HepG2 (cell line): ENCODE data around the gene TEX19. TPM values are rescaled to one million over a fixed set of nuclear protein-coding genes. Genes with fewer than 3 reads are reported as not detected.
A peak's percentile ranks its signal among the peaks of the same experiment; 100 is the strongest.

Experiments
- ATAC-seq: fragments of 200-7000 bp; cut with Tn5 transposase; 3 replicates; pipeline ENCODE4 v1.9.1; 2020; ENCODE audit warnings: mild to moderate bottlenecking, moderate library complexity
- BruUV-seq: library from RNA; stranded (reverse); fragments of 400-500 nt; replicated peaks from 2 replicates; lab custom pipeline; 2021; lab: Mats Ljungman, UMichigan
- CTCF ChIA-PET: fragments of 300-600 bp; formaldehyde crosslinking; extraction: SDS; loops from one replicate; lab custom pipeline; 2021; ENCODE audit warnings: low total read pairs, inconsistent platforms, low intra/inter-chr PET ratio; lab: Yijun Ruan, JAX
- POLR2A ChIA-PET: fragments of 350-600 bp; sonication (Branson Sonifier 250); formaldehyde crosslinking; loops from one replicate; lab custom pipeline; 2020; ENCODE audit warnings: antibody characterized with exemption, inconsistent platforms; lab: Yijun Ruan, JAX
- DNase-seq: peaks from one replicate; pipeline ENCODE4 v3.0.0-alpha.2; 2015; ENCODE audit warnings: low spot score
- FAIRE-seq: peaks from 3 replicates; lab custom pipeline; 2011; peaks lifted over from hg19 to GRCh38; lab: Jason Lieb, UNC
- H2AFZ ChIP-seq: one replicate; pipeline ENCODE4 v1.6.1; 2011; ENCODE audit warnings: low read length, inconsistent platforms
- H3K27ac ChIP-seq: fragments of 300-600 bp; 3 replicates; pipeline ENCODE4 v1.8.0; 2011; ENCODE audit warnings: mixed run types, mild to moderate bottlenecking, mixed read lengths, low read length, inconsistent platforms; ENCODE audit not compliant: insufficient read depth; ENCODE audit errors: extremely low read length
- H3K27me3 ChIP-seq, 2 experiments: fragments of 200-600 bp in 1 of 2; 2 replicates in 1 of 2; 3 replicates in 1 of 2; pipeline versions ENCODE4 v1.6.0 to v1.8.0; 2011; ENCODE audit warnings: low read length in 2 of 2, mild to moderate bottlenecking in 2 of 2, moderate library complexity in 2 of 2, inconsistent platforms in 1 of 2; ENCODE audit not compliant: insufficient read depth in 2 of 2, control insufficient read depth in 1 of 2
- H3K36me3 ChIP-seq, 2 experiments: fragments of 200-600 bp in 1 of 2; replicated peaks in 1 of 2; 2 replicates in 1 of 2; 3 replicates in 1 of 2; pipeline versions ENCODE4 v1.5.1 to v1.8.0; 2011; ENCODE audit warnings: low read length in 2 of 2, inconsistent platforms in 1 of 2; ENCODE audit not compliant: insufficient read depth in 2 of 2, control insufficient read depth in 1 of 2
- H3K4me1 ChIP-seq: 2 replicates; pipeline ENCODE4 v1.5.1; 2012; ENCODE audit warnings: low read length, inconsistent platforms; ENCODE audit not compliant: insufficient read depth
- H3K4me2 ChIP-seq: 2 replicates; pipeline ENCODE4 v1.6.0; 2011; ENCODE audit warnings: low read depth, low read length, inconsistent platforms
- H3K4me3 ChIP-seq, 3 experiments: fragments of 200-600 bp in 1 of 3; sonication (generic), shearing (Covaris generic) in 1 of 3; replicated peaks in 1 of 3; 2 replicates each; pipeline ENCODE4 v1.5.1; 2011 to 2016; ENCODE audit warnings: low read length in 3 of 3, inconsistent platforms in 2 of 3, low read depth in 2 of 3, mild to moderate bottlenecking in 2 of 3, control low read depth in 1 of 3, mixed read lengths in 1 of 3; ENCODE audit not compliant: insufficient read depth in 1 of 3
- H3K79me2 ChIP-seq: one replicate; pipeline ENCODE4 v1.6.1; 2011; ENCODE audit warnings: low read length, inconsistent platforms; ENCODE audit not compliant: insufficient read depth
- H3K9ac ChIP-seq: 2 replicates; pipeline ENCODE4 v1.6.0; 2011; ENCODE audit warnings: mild to moderate bottlenecking, low read depth, low read length, inconsistent platforms; ENCODE audit not compliant: insufficient read depth
- H3K9me3 ChIP-seq: 2 replicates; pipeline ENCODE4 v1.5.1; 2012; ENCODE audit warnings: mild to moderate bottlenecking, low read length
- H4K20me1 ChIP-seq: 2 replicates; pipeline ENCODE4 v1.6.0; 2011; ENCODE audit warnings: inconsistent platforms, mild to moderate bottlenecking, low read length, moderate library complexity; ENCODE audit not compliant: insufficient read depth
- GABPB1 ChIP-seq: IDR thresholded peaks from 2 replicates; pipeline ENCODE4 v1.6.1; 2016; ENCODE audit warnings: mild to moderate bottlenecking, missing genetic modification reagents, moderate library complexity, missing compliant biosample characterization
- GFI1 ChIP-seq: sonication (generic); formaldehyde crosslinking; IDR thresholded peaks from 2 replicates; pipeline ENCODE4 v1.5.0; 2020; ENCODE audit warnings: missing genetic modification reagents, mild to moderate bottlenecking, borderline replicate concordance
- GTF3A ChIP-seq: sonication (generic); formaldehyde crosslinking; conservative IDR thresholded peaks from 2 replicates; pipeline ENCODE4 v1.4.0; 2020; ENCODE audit warnings: mild to moderate bottlenecking, missing genetic modification reagents
- NFIB ChIP-seq: sonication (generic); formaldehyde crosslinking; IDR thresholded peaks from 2 replicates; pipeline ENCODE4 v1.9.0; 2021; ENCODE audit warnings: missing genetic modification reagents, mild to moderate bottlenecking, borderline replicate concordance
- RFXAP ChIP-seq: sonication (generic); formaldehyde crosslinking; IDR thresholded peaks from 2 replicates; pipeline ENCODE4 v1.4.0; 2020; ENCODE audit warnings: missing genetic modification reagents, borderline replicate concordance
- RNF2 ChIP-seq: fragments of 450-650 bp; conservative IDR thresholded peaks from 2 replicates; pipeline ENCODE4 v1.6.1; 2016; ENCODE audit warnings: low read depth
- RXRA ChIP-seq: sonication (generic); formaldehyde crosslinking; IDR thresholded peaks from 2 replicates; pipeline ENCODE4 v1.5.1; 2020; ENCODE audit warnings: missing genetic modification reagents
- SAFB2 ChIP-seq: sonication (generic); formaldehyde crosslinking; IDR thresholded peaks from 2 replicates; pipeline ENCODE4 v1.5.1; 2020; ENCODE audit warnings: missing genetic modification reagents, low read depth, mild to moderate bottlenecking, borderline replicate concordance
- SIN3B ChIP-seq: fragments of 150-350 bp; IDR thresholded peaks from 2 replicates; pipeline ENCODE4 v1.6.1; 2014; ENCODE audit warnings: low read length
- ZNF530 ChIP-seq: sonication (generic); formaldehyde crosslinking; IDR thresholded peaks from 2 replicates; pipeline ENCODE4 v1.5.0; 2020; ENCODE audit warnings: low read depth, mild to moderate bottlenecking, missing genetic modification reagents
- ZNF558 ChIP-seq: sonication (generic); formaldehyde crosslinking; IDR thresholded peaks from 2 replicates; pipeline ENCODE4 v1.9.0; 2022; ENCODE audit warnings: mild to moderate bottlenecking, missing genetic modification reagents, borderline replicate concordance
- ZNF713 ChIP-seq: sonication (generic); formaldehyde crosslinking; IDR thresholded peaks from 2 replicates; pipeline ENCODE4 v1.4.0; 2020; ENCODE audit warnings: mild to moderate bottlenecking, missing genetic modification reagents
- ZNF800 ChIP-seq: sonication (generic); formaldehyde crosslinking; IDR thresholded peaks from 2 replicates; pipeline ENCODE4 v1.4.0; 2020; ENCODE audit warnings: missing genetic modification reagents
- WGBS: methylation state at CpG from one replicate; pipeline ENCODE4 v1.1.6; 2017; ENCODE audit warnings: low lambda C conversion rate; 5-methylcytosine and 5-hydroxymethylcytosine counted together
- in situ Hi-C: cut with HindIII; loops from 2 replicates; pipeline ENCODE4 v1.10.0; 2017; ENCODE audit warnings: low pct_unique_long_range_greater_than_20kb; ENCODE audit not compliant: extremely low pct_ligation_motif_present
- intact Hi-C: fragments of 100-400 bp; cut with micrococcal nuclease; formaldehyde crosslinking; loops from one replicate; pipeline ENCODE4 v1.10.0; 2022; ENCODE audit not compliant: unreplicated experiment
- polyA plus RNA-seq, 8 experiments: library from polyadenylated mRNA; depleted of rRNA in 3 of 8; stranded (reverse) in 7 of 8; unstranded in 1 of 8; fragments of >200 nt; fragmentation: Illumina TruSeq in 4 of 8; extraction: Trizol in 4 of 8; gene quantifications; 2 replicates each; pipeline versions ENCODE4 v1.2.1 to v1.2.3, GENCODE V29; 2011 to 2016; ENCODE audit warnings: low read depth in 4 of 8, missing spikeins in 1 of 8, mixed read lengths in 1 of 8; ENCODE audit not compliant: insufficient read depth in 1 of 8
- total RNA-seq, 5 experiments: library from RNA; depleted of rRNA; stranded (reverse); fragments of >200 nt; fragmentation: Illumina TruSeq; extraction: Trizol; gene quantifications; 2 replicates each; pipeline ENCODE4 v1.2.3, GENCODE V29; 2016; ENCODE audit warnings: low read depth in 1 of 5
- TF ChIP-seq, protein P1 (sequence below): sonication (generic); formaldehyde crosslinking; IDR thresholded peaks from 2 replicates; pipeline ENCODE4 v1.5.0; 2020; ENCODE audit warnings: mild to moderate bottlenecking, missing genetic modification reagents

TEX19 gene
- total and polyA plus RNA-seq, 2 of the 13 experiments (the other 11 are each of a cell fraction or from before 2014, with no cell fraction given), result 1.3 to 6.0 TPM

DNA sequence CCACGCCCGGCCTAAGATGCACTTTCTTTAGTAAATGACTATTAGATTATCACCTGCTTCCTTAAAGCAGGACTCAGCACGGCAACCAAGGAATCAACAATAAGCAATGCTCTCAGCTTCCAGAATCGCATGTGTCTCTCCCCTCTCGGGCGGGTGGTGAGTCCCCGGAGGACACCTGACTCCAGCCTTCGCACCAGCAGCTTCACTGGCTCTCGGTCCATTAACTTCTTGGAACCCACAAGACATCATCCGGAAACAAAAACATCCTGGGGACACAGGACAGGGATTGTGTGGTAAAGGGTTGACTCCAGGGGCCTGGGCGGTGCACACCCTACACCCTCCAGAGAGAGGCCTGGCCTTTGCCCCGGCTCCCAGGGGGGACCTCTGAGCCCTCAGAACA, 35.2 kb downstream of the TEX19 start:
- Histone ChIP-seq H4K20me1 (no peaks in the 10 kb centered on the region), H3K36me3 (peaks cover 10 to 29% of the 10 kb centered on the region in 2 experiments; a peak in 4 of 5 replicates), H3K4me1 (no peaks in the 10 kb centered on the region), H3K4me2 (no peak overlapping the region), H3K27me3 (no peaks in the 10 kb centered on the region), H3K9ac (no peak overlapping the region), H3K4me3 (no peak overlapping the region), H2AFZ (no peak overlapping the region), H3K9me3 (no peaks in the 10 kb centered on the region), H3K79me2 (no peaks in the 10 kb centered on the region), H3K27ac (no peak overlapping the region)
- no peak for DNase-seq
- ChIA-PET POLR2A (no interaction called here), CTCF (no interaction called here)
- no peak for FAIRE-seq
- in situ Hi-C loops (no loop called here), intact Hi-C loops (no loop called here)
- BruUV-seq, result no TSS peak
- no peak for ATAC-seq
- 94% methylated on average over 11 of the region's 12 CpGs for WGBS
- TF ChIP-seq RXRA (CRISPR knock-in tag) (no peak), SIN3B (no peak), RNF2 (no peak), ZNF558 (CRISPR knock-in tag) (no peak)

DNA sequence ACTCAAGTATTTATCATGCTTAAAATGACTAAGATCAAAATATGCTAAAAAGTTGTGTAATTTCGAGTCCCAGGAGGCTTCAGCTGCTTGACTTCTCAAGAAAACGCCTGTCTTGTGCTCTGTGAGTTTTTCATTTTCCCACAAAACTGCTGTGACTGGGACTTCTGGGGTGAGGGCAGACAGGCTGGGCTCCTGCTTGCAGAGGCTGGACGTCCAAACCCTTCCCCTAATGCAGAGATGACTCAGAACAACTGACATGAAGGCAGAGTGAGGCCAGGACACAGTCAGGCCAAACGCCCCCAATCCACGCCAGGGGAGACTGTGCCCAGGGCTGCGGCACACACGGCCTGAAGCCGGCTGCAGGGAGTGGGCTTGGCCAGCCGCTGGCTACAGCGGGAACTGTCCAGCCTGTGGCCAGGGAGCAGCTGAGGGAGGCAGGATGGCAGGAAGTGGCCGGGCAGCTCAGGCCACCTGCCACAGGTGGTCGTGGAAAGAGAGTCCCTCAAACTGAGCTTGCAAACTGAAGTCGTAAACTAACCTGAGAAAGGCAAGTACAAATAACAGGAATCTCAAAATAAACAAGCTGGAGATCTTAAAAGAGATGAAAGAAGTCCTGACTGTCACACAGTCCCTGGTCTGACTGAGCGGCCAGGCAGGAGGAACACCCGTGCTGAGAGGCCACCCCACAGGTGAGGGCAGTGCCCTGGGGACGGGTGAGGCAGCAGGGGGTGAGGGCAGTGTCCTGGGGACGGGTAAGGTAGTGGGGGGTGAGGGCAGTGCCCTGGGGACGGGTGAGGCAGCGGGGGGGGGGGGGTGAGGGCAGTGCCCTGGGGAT, 37.8 kb downstream of the TEX19 start:
- ChIA-PET POLR2A (no interaction called here), CTCF (no interaction called here)
- intact Hi-C loops, result no loop called here
- Histone ChIP-seq H3K9me3 (no peaks in the 10 kb centered on the region), H3K9ac (no peak overlapping the region), H3K4me3 (no peak overlapping the region), H3K4me2 (no peak overlapping the region), H3K27ac (no peak overlapping the region), H3K79me2 (no peaks in the 10 kb centered on the region), H3K4me1 (no peaks in the 10 kb centered on the region), H3K27me3 (no peaks in the 10 kb centered on the region), H3K36me3 (peaks cover 13 to 36% of the 10 kb centered on the region in 2 experiments; a peak in 4 of 5 replicates), H2AFZ (no peak overlapping the region), H4K20me1 (no peaks in the 10 kb centered on the region)
- no TSS peak for BruUV-seq
- WGBS, result 82% methylated on average over 18 of the region's 19 CpGs
- ATAC-seq (0 out of 3 replicates have a peak, but pooled peaks have one; percentile 14), FAIRE-seq (no peak), DNase-seq (no peak)
- in situ Hi-C loops, result no loop called here
- TF ChIP-seq GABPB1 (CRISPR knock-in tag) (no peak), ZNF800 (CRISPR knock-in tag) (no peak), ZNF713 (CRISPR knock-in tag) (no peak), GTF3A (no peak), NFIB (no peak), SAFB2 (CRISPR knock-in tag) (no peak), RFXAP (CRISPR knock-in tag) (no peak), ZNF530 (no peak), GFI1 (CRISPR knock-in tag) (no peak)
- TF ChIP-seq, protein P1, sequence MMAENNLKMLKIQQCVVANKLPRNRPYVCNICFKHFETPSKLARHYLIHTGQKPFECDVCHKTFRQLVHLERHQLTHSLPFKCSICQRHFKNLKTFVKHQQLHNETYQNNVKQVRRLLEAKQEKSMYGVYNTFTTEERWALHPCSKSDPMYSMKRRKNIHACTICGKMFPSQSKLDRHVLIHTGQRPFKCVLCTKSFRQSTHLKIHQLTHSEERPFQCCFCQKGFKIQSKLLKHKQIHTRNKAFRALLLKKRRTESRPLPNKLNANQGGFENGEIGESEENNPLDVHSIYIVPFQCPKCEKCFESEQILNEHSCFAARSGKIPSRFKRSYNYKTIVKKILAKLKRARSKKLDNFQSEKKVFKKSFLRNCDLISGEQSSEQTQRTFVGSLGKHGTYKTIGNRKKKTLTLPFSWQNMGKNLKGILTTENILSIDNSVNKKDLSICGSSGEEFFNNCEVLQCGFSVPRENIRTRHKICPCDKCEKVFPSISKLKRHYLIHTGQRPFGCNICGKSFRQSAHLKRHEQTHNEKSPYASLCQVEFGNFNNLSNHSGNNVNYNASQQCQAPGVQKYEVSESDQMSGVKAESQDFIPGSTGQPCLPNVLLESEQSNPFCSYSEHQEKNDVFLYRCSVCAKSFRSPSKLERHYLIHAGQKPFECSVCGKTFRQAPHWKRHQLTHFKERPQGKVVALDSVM (CRISPR knock-in tag), result no peak
